ENCODE data around the gene KIAA1328.
"Not testable (repeated sequence)": the region's sequence is repeated elsewhere in the genome, so short reads cannot be mapped to it uniquely, and the experiment has no call there.

The KIAA1328 gene

GRCh38 chr18:36825526-36825925 is 3.4 kb upstream of the KIAA1328 start:
- DNase-seq (ENCODE audit: low read depth in 1 of 2, low spot score in 1 of 2), result no peak

- DNase-seq (ENCODE audit: low read depth in 1 of 2, low spot score in 1 of 2), result no peak
Observed at GRCh38 chr18:36826556-36826955, 2.4 kb upstream of the KIAA1328 start.

GRCh38 chr18:36828157-36828629 is 734 bp upstream of the KIAA1328 start:
- peak in 1 of 2 donors; percentile 9 for DNase-seq (ENCODE audit: low read depth in 1 of 2, low spot score in 1 of 2)

- DNase-seq (ENCODE audit: low read depth in 1 of 2, low spot score in 1 of 2), result peak in 1 of 2 donors; percentile 5
Observed at GRCh38 chr18:36829362-36830157, 633 bp downstream of the KIAA1328 start.

- no peak for DNase-seq (ENCODE audit: low read depth in 1 of 2, low spot score in 1 of 2)
Observed at GRCh38 chr18:36830158-36830495, 1.2 kb downstream of the KIAA1328 start.

- no peak for DNase-seq (ENCODE audit: low read depth in 1 of 2, low spot score in 1 of 2)
Observed at GRCh38 chr18:36831139-36831538, 2.2 kb downstream of the KIAA1328 start.

- no peak for DNase-seq (ENCODE audit: low read depth in 1 of 2, low spot score in 1 of 2)
Observed at GRCh38 chr18:36833120-36833519, 4.2 kb downstream of the KIAA1328 start.

- no peak for DNase-seq (ENCODE audit: low read depth in 1 of 2, low spot score in 1 of 2)
Observed at GRCh38 chr18:36835927-36836326, 7.0 kb downstream of the KIAA1328 start.

- DNase-seq (ENCODE audit: low read depth in 1 of 2, low spot score in 1 of 2), result no peak
Observed at GRCh38 chr18:36839835-36840234, 10.9 kb downstream of the KIAA1328 start.

GRCh38 chr18:36843199-36843598 is 14.3 kb downstream of the KIAA1328 start:
- no peak for DNase-seq (ENCODE audit: low read depth in 1 of 2, low spot score in 1 of 2)

GRCh38 chr18:36843784-36844183 is 14.9 kb downstream of the KIAA1328 start:
- DNase-seq (ENCODE audit: low read depth in 1 of 2, low spot score in 1 of 2), result no peak

- DNase-seq (ENCODE audit: low read depth in 1 of 2, low spot score in 1 of 2), result no peak
Observed at GRCh38 chr18:36848609-36849008, 19.7 kb downstream of the KIAA1328 start.

- no peak for DNase-seq (ENCODE audit: low read depth in 1 of 2, low spot score in 1 of 2)
Observed at GRCh38 chr18:36849288-36850006, 20.5 kb downstream of the KIAA1328 start.

- DNase-seq (ENCODE audit: low read depth in 1 of 2, low spot score in 1 of 2), result no peak
Observed at GRCh38 chr18:36850527-36851201, 21.7 kb downstream of the KIAA1328 start.

- DNase-seq (ENCODE audit: low read depth in 1 of 2, low spot score in 1 of 2), result no peak
Observed at GRCh38 chr18:36851202-36851590, 22.3 kb downstream of the KIAA1328 start.

GRCh38 chr18:36856815-36857214 is 27.9 kb downstream of the KIAA1328 start:
- no peak for DNase-seq (ENCODE audit: low read depth in 1 of 2, low spot score in 1 of 2)

- no peak for DNase-seq (ENCODE audit: low read depth in 1 of 2, low spot score in 1 of 2)
Observed at GRCh38 chr18:36862182-36862581, 33.3 kb downstream of the KIAA1328 start.

GRCh38 chr18:36867056-36867455 is 38.1 kb downstream of the KIAA1328 start:
- DNase-seq (ENCODE audit: low read depth in 1 of 2, low spot score in 1 of 2), result no peak

GRCh38 chr18:36871801-36872200 is 42.9 kb downstream of the KIAA1328 start:
- no peak for DNase-seq (ENCODE audit: low read depth in 1 of 2, low spot score in 1 of 2)

- DNase-seq (ENCODE audit: low read depth in 1 of 2, low spot score in 1 of 2), result no peak
Observed at GRCh38 chr18:36872329-36872728, 43.4 kb downstream of the KIAA1328 start.

- not testable (repeated sequence) for DNase-seq (ENCODE audit: low read depth in 1 of 2, low spot score in 1 of 2)
Observed at GRCh38 chr18:36873826-36874225, 44.9 kb downstream of the KIAA1328 start.

- not testable (repeated sequence) for DNase-seq (ENCODE audit: low read depth in 1 of 2, low spot score in 1 of 2)
Observed at GRCh38 chr18:36879796-36880195, 50.9 kb downstream of the KIAA1328 start.

Measured in activated T-helper 1 cell treated with anti-CD3 and anti-CD28 coated beads, Interleukin-2, amount 50 U/mL, for 16 hours (primary cell).